NCI-H1105 treated with DMSO at 0.1 percent for 48 hours (cell line): ENCODE results near the gene TNS3.

ENCODE experiments used
- DNase-seq: peaks from one replicate; lab custom pipeline; 2025; lab: John Stamatoyannopoulos, UW

Gene TNS3

DNA sequence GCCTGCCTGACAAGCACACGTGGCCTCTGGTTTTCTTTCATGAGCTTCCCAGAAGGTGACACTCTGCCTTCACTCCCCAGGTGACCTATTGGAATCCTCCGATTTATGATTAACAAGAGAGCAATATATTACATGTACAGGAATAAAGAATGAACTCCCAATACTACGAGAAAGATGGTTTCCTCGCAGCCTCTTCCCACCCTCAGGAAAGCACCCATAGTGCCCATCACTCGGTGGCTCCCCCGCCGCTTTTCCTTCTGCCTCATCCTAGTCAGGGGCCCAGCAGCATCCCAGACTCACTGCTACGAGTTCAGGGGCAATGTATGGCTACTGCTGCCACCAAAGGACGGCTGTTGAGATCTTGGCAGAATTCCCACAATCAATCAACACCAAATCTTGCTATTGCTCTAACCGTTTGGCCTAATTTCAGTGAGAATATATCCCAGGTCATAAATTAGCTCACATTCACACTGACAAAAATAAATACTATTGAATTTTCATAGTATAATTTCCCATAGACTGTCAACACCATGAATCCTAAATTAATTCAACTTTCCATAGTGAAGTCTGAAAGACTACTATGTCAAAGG is 196.3 kb downstream of the TNS3 start:
- peak; percentile 53 for DNase-seq

DNA sequence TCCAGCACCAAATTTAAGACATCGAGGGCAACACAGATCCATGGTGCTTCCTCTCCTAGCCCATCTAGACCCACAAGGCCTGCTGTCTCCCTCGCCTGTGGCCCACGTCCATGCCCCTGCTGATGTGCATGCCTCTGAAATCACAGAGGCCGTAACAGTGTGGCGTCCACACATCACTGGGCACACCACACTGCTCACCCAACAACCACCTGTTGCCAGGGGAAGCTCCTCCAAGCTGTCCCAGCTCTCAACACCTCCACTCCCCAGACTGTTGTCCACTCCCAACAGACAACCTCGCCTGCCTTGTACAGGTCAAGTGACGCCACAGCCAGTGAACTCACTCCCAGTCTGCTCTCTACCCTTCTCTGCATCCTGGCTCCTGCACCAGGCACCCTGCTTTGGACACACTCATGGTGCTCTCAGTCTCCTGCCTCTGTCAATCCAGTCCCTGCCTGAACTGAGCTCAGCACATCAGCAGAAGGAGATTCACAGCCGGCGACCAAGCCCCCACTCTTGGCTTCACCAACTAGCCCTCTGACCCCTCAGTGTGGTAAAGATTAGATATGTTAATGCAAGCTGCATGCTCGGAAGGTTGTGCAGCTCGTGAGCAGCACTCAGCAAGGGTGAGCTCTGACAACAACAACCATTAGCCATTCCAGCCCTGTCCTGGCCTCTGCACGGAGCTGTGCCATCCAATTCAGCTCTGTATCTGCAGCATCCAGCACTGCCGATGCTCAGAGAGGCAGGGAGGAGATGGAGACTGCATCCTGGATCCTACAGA is 197.0 kb downstream of the TNS3 start:
- DNase-seq = no peak

DNA sequence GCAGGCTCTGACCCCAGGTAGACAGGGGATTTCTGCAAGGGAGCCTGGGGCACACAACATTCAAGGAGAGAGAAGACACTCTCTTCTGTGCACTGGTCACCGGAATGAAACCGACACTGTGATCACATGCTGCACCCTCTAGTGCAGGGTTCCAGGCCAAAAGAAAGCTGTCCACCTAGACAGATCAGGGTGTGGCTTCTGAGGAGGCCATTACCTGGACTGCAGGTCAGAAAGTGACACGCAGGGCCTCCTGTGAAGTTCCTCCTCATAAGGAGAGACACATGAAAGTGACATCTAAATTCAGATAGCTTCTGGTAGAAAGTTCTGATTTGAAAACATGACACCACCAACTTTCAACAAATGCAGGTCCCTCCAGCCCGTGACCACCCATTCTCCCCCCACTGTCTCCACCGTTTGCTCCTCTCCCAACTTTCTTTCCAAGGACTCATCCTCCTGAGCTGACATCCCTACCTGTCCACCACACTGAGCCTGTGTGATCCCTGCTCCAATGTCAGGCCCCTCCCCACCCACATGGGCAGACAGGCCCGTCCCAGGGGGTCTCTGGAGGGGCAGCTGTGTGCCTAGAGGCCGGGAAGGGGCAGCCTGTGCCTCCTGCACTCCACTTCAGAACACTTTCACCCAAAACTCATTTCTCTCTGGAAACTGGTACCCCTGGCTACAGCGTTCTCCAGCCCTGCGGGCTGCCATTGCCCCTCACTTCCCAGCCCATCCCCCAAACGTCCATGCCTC is 198.0 kb downstream of the TNS3 start:
- DNase-seq = no peak

DNA sequence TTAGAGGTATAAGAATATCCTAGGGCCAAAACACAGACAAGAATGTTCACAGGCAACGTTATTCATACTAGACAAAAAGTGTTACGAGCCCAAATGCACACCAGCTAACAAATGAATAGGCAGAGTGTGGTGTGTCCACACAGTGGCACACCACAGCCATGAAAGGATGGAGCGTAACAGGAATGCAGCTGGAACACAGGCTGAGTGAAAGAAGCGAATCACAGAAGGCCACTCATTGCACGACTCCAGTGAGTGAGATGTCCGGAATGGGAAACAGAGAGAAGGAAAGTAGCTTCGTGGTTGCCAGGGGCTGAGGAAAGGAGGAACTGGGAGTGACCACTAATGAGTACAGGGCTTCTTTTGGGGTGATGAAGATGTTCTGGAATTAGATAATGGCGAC is 198.8 kb downstream of the TNS3 start:
- DNase-seq = no peak

DNA sequence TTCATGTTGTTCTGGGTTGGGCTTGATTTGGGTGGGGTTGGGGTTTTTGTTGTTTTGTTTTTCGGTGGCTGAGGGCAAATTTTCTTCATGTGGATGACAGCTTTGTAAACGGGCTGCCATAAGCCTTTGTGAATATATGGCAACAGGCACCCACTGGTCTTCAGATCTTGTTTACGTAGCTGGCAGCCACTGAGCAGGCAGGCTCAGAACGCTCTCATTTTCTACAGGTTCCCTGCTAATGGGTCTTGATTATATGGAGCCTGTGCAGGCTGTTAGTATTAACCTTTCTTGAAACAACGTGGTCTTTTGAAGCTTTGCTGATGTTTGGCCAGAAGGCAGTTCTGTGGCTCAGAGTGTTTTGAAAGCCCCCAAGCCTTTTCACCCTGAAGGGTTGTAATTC is 199.7 kb downstream of the TNS3 start:
- DNase-seq = peak; percentile 39

DNA sequence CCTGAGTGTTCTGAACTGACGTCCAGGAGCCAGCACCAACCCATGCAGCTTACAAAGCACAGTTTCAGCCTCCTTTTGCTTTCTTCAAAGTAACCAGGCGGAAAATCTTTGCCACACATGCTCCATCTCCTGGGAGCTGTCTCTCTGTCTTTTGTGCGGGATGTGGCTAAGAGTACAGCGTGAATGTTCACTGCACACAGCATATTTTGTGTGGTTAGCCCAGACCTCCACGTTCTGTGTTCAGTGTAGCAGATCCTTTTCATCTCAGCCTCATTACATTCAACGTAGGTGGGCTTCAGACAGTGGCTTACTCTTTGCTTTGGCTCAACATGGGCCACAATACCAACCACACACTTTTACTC is 200.8 kb downstream of the TNS3 start:
- DNase-seq = no peak

DNA sequence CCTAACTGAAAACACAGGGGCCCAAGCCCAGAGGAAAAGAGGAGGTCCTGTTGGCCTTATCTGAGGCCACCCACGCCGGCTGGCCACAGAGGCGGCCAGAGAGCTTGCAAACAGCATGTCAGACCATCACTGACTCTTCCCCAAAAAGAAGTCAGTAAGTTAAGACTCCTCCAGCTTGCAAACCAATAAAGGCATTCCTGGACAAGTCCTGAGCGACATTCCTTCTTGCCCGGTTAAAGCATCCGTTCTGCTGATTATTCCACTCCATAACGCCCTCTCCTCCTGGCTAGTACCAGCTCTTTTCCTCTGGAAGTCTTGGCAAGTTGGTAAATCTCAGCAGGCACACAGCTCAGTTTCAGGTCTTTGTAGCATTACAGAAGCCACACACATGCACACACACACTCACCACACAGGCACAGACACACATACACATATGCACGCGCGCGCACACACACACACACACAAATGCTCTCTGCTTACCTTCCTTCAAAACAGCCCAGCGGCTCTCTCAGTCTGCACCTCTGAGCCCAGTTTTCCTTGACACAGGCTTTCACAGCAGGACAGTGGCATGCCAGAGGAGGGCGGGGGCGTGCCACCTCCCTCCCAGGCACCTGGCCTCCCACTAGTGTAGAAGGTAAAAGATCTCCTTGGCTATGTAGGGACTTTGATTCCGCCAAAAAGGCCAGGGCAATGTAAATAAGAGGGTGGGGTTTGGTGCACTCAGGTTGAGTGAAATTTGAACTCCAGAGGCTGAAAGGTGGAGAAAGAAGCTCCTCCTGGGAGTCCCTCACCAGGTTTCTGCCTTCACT is 201.4 kb downstream of the TNS3 start:
- DNase-seq = no peak

DNA sequence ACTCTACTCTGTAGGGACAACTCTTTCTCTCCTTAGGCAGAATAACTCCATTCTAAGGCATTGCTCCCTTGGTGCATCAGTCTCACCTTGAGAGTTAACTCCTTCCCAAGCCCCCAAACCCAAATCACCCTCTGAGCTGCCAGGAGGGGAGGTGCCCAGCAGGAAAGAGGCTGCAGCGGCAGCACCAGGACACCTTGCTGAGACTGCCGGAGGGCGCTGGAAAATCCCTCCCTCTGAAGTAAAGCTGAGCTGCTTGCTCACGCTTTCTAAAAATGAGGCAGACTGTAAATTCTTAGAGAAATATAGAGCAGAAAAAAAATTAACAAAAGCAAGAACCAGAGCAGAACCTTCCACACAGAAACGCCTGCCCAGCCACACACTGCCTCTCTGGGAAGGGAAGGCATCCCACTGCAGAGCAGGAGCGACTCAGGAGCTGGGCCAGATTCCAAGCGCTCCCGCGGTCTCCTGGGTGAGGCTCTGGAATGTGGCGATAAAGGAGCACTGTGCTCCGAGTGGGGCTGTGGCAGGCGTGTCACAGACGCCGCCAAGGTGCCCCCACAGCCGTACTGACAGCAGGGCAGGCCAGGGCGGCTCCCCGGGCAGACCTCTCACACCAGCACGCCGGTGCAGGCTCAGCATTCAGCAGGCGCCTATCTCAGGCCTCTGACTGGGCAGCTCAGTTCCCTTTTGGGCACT is 202.1 kb downstream of the TNS3 start:
- no peak for DNase-seq

DNA sequence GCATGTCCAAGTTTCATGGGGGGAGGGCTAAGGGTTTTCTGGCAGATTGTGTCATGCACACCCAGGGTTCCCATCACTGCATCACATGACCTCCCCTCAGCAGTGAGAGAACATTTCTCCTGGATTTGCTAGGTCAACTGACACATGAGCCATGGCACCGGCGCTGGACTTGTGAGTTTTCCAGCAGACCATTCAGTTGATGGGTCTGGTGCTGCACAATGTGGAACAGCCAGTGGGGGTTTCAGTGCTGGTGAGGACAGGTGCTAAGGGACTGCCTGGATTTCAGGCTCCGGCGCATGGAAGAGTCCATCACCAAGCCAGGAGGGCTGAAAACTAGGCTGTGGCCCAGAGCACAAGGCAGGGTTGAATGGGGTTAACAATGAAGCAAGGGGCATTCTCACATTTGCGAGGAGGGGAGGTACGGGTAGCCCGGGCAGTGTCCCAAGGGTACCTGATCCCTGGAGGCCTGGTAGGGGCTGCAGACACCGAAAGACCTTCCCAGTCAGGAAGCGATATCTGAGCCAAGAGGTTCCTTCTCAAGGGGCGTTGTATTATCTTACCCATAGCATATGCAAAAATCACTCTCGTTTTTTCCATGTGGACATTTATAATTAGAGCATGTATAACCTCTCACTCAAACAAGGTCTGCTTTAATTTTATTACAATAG is 203.0 kb downstream of the TNS3 start:
- DNase-seq = no peak

DNA sequence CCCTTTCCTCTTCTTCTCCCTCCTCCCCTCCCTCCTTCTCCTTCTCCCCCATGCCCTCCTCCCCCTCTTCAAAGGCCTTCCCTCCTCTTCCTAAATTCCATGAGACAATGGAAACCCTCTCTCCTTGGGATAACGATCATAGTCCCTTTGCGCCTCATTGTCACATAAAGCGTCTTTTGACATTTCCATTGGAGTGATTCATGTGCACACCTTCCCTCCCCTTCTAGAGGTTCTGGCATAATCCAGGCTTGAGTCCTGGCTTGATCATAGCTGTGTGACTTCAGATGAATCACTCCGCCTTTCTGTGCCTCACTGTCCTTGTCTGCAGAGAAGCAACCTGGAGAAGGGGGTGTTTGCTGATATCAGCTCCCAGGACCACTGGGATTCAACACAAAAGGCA is 204.2 kb downstream of the TNS3 start:
- no peak for DNase-seq

DNA sequence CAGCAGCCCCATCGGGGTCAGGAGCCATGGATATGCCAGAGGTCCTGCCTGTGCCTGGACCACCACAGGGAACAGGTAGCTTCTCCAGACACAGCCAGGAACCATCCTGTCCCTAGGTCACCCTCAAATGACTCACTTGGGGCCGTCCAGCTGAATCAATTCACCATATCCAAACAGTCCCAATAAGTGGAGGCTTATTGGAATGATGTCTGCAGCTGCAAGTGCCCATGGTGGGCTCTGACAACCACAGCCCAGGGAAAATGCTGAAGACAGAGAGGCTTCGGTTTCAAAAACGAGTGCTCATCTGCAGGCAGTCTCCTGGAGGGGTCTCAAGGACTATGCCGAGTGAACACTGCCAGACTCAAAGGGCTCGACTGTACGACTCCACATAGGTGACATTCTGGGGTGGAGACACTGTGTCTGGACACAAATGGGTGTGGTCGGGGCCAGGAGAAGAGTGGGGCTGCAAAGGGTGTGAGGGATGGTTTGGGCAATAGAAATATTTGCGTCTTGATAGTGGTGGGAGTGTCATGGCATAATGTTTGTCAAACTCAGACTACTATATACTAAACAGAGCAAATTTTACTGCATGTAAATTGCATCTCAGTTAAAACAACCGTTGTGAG is 204.8 kb downstream of the TNS3 start:
- DNase-seq = no peak

DNA sequence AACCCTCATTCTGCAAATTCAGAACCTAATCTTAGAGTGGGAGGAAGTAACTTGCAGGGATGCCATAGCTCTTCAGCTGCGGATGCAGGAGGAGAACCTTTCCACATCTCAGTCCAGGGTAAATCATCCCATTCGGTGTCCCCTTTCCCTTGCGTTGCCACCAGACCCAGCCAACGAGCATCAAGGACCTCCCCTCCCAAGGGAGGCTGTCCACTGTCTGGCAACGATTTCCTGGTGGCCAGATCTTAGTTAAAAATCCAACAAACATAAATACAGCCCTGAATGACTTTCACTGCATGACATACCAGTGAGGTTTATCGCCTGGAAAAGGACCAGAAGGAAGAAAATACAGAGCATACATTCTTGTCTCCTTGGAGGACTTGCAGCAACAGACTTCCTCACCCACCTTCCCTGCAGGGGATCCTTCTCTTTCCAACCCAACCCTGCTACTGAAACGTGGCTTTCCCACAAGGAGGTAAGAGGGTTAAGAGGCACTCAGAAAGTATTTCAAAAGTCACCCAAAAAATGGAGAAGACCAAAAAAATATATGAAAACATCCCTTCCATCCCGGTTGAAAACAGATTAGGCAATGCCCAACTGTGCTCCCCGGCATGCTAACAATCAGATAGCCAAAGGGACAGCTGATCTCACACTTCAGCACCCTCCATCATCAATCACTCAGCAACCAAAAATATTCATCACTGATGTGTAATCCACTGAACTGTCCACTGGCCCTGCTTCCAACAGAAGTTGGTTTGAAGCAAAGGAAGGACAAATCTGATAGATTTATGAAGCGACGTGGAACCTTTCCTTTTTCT is 206.6 kb downstream of the TNS3 start:
- DNase-seq = no peak

DNA sequence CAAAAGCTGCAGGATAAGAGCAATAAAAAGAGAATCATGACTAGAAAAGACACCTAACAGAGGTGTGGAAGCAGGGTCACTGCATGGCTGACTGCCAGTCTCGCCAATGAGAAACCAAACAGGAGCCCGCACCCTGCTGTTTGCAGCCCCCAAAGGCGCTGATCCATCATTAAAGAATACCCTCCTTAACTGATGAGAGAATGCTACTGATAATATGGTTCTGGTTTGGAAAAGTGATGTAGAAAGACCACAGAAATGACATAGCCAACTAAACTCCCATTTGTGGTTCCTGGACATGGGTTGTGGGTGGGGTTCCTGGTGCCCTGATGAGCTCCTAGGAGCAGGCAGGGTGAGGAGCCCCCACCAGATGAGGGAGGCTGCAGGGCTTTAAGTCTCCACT is 207.4 kb downstream of the TNS3 start:
- no peak for DNase-seq

DNA sequence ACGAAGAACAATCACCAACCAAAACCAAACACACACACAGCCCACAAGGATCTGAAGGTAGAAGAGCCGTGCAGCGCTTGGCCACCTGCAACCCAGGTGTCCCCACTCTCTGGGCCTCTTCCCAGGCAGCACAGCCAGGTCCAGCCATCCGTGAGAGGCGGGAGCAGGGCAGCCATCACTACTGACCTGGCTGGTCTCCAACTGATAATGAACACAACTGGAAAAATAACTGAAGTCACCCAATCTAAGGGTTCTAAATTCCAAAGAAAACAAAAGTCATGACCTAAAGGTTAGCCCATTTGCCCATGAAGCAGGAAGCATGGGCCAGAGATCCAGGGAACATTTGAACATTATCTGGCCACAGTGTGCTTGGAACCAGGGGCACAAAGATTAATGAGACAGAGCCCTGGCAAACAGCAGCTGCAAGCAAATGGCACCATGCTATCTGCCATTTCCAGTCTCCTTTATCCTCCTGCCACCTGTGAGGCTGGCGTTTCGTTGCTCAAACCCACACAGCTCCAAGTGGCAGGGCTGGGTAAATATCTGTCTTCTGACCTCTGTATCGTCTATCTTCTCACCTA is 207.9 kb downstream of the TNS3 start:
- peak; percentile 49 for DNase-seq

DNA sequence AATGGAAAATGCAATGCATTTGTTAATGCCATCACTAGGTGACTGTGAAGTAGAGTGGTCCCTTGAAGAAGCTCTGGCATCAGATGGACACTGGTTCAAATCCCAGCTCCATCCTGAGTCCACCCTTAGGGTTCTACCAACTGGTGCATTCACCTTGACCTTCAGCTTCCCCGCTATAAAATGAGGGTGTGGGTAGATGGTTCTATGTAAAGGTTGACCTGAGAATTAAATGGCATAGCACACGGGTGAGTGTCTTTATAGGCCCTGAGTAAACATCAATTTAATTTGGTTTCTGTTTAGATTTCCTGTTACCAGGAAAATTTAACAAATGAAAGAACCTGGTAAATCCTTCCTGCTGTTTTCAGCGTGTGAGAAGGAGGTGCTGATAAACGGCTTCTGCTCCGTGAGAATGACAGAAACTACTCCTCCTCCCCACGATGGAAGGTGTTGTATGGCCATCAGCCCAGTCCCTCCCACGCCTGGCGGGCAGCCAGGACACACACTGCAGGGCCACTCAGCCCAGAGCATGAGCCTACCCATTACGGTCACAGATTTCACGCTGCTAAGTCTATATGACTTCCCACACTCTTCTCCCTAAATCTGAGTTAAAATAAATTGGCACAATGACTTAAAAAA is 210.1 kb downstream of the TNS3 start:
- peak; percentile 84 for DNase-seq

DNA sequence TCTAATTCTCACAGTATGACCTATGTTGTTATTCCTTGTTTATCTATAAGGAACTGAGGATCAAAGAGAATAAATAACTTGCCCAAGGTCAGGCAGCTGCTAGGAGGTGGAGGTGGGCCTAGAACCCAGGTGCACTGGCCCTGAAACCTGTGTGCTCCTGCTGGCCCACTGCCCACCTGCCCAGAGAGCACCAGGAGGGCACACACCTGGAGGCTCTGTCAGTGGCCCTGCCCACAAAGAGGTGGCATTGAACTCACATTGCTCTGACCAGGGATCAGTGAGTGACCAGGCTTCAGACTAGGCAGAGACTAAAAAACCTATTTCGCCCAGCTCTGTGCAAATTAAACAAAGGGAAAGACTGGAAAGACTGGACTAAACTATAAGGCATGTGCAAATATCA is 210.6 kb downstream of the TNS3 start:
- DNase-seq = no peak

DNA sequence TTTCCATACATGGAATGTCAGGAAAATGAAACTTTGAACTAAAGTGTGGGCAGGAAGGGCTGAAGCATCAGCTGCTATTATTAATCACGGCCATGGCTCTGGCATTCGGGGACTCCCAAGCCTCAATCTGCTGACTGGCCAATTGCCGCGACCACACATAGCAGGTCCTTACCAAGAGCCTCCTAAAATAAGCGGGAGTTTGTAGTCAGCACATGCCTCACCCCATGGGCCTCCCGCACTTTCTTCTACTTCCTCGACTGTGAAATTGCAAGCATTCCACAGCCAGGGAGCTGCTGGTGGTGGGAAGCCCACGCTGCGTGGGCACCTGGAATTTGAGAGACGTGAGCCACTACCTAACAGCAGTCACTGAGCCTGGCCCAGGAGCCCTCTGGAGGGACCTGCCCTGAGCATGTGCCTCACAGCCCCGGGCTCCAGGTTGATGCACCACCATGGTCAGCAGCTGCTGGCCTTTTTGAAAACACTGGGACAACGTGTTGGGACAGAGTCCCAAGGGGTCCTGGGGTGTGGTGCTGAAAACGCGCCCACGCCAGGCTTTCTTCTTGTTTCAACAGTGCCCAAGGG is 211.4 kb downstream of the TNS3 start:
- DNase-seq = no peak

DNA sequence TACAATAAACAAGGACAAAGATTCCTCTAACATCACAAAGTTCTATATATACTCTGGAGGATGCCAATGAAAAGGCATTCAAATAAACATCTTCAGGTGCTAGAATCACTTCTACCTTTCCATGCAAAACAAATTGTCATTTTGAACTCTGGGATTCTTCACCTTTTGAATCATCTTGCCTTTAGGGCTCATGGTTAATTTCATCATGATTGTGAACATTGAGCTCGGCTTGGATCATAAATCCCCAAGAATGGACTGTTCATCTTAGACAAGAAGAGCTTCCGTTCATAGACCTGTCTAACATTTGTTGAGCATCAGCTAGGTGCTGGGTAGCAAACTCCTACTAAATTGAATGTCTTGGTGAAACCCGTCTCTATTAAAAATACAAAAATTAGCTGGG is 212.2 kb downstream of the TNS3 start:
- DNase-seq = no peak
